Neural progenitor cell (in vitro differentiated cells): ENCODE data around the gene SLC18B1. TPM values are rescaled to one million over a fixed set of nuclear protein-coding genes. Genes with fewer than 3 reads are reported as not detected.

Source experiments
- DNase-seq: peaks from one replicate; pipeline ENCODE4 v3.0.0-alpha.2; 2016; ENCODE audit warnings: low spot score
- H2AFZ ChIP-seq: fragments of 200-600 bp; sonication (generic); replicated peaks from 2 replicates; pipeline ENCODE4 v1.6.1; 2016; ENCODE audit warnings: antibody characterized with exemption
- H3F3A ChIP-seq: fragments of 200-600 bp; sonication (generic); 2 replicates; pipeline ENCODE4 v1.6.1; 2016; ENCODE audit warnings: antibody characterized with exemption, low read depth
- H3K27ac ChIP-seq: fragments of 200-600 bp; sonication (generic); 2 replicates; pipeline ENCODE4 v1.5.1; 2016; ENCODE audit warnings: mild to moderate bottlenecking
- H3K27me3 ChIP-seq: fragments of 200-600 bp; sonication (generic); 2 replicates; pipeline ENCODE4 v1.6.1; 2016; ENCODE audit warnings: mild to moderate bottlenecking, moderate library complexity
- H3K36me3 ChIP-seq: fragments of 200-600 bp; sonication (generic); 2 replicates; pipeline ENCODE4 v1.5.1; 2016
- H3K4me1 ChIP-seq: fragments of 200-600 bp; sonication (generic); 2 replicates; pipeline ENCODE4 v1.6.1; 2016; ENCODE audit warnings: mixed run types
- H3K4me2 ChIP-seq: fragments of 200-600 bp; sonication (generic); 2 replicates; pipeline ENCODE4 v1.6.1; 2016
- H3K4me3 ChIP-seq: fragments of 200-600 bp; sonication (generic); 2 replicates; pipeline ENCODE4 v1.5.1; 2016
- H3K79me2 ChIP-seq: fragments of 200-600 bp; sonication (generic); 2 replicates; pipeline ENCODE4 v1.6.1; 2016; ENCODE audit warnings: low read depth
- H3K9ac ChIP-seq: fragments of 200-600 bp; sonication (generic); 2 replicates; pipeline ENCODE4 v1.6.1; 2016
- H3K9me3 ChIP-seq: fragments of 200-600 bp; sonication (generic); 2 replicates; pipeline ENCODE4 v1.5.1; 2016; ENCODE audit warnings: low read depth
- H4K20me1 ChIP-seq: fragments of 200-600 bp; sonication (generic); 2 replicates; pipeline ENCODE4 v1.6.1; 2016; ENCODE audit warnings: low read depth
- H3K27ac Mint-ChIP-seq: 3 replicates; pipeline ENCODE4 v1.8.0; 2021; ENCODE audit warnings: mixed read lengths
- H3K27me3 Mint-ChIP-seq: 2 replicates; pipeline ENCODE4 v1.8.0; 2022; ENCODE audit warnings: low read depth, mild to moderate bottlenecking, inconsistent platforms, moderate library complexity, mixed read lengths; ENCODE audit not compliant: insufficient read depth
- H3K36me3 Mint-ChIP-seq: 3 replicates; pipeline ENCODE4 v1.8.0; 2021; ENCODE audit warnings: mixed read lengths
- H3K4me1 Mint-ChIP-seq: 3 replicates; pipeline ENCODE4 v1.8.0; 2021; ENCODE audit warnings: mixed read lengths
- H3K4me3 Mint-ChIP-seq: 3 replicates; pipeline ENCODE4 v1.8.0; 2021; ENCODE audit warnings: mild to moderate bottlenecking, moderate library complexity, mixed read lengths
- H3K9me3 Mint-ChIP-seq: 3 replicates; pipeline ENCODE4 v1.8.0; 2020; ENCODE audit warnings: mixed read lengths
- CTCF ChIP-seq: fragments of 200-600 bp; sonication (generic); IDR thresholded peaks from 2 replicates; pipeline ENCODE4 v1.5.1; 2017; ENCODE audit warnings: antibody characterized with exemption, mild to moderate bottlenecking
- EZH2 ChIP-seq: fragments of 200-600 bp; sonication (generic); IDR thresholded peaks from 2 replicates; pipeline ENCODE4 v1.6.1; 2017; ENCODE audit warnings: antibody characterized with exemption, mild to moderate bottlenecking, moderate library complexity
- EZH2phosphoT487 ChIP-seq: fragments of 200-600 bp; sonication (generic); IDR thresholded peaks from 2 replicates; pipeline ENCODE4 v1.6.1; 2017; ENCODE audit warnings: antibody characterized with exemption
- total RNA-seq: library from RNA; depleted of rRNA; stranded (reverse); fragments of >200 nt; gene quantifications from 2 replicates; pipeline ENCODE4 v1.2.3, GENCODE V29; 2015; ENCODE audit warnings: low replicate concordance

SLC18B1 gene
- total RNA-seq, 1 donor from 2014 or later = 4.2 TPM

GRCh38 chr6:132768051-132768517, 30.4 kb downstream of the SLC18B1 start:
- Histone ChIP-seq H3F3A (no peaks in the 10 kb centered on the region), H4K20me1 (no peaks in the 10 kb centered on the region), H3K9me3 (no peaks in the 10 kb centered on the region), H2AFZ (peak overlapping the region; percentile 96), H3K27me3 (no peaks in the 10 kb centered on the region), H3K4me1 (no peaks in the 10 kb centered on the region), H3K9ac (no peak overlapping the region), H3K27ac (no peak overlapping the region), H3K4me3 (peak overlapping the region; percentile 53), H3K36me3 (no peaks in the 10 kb centered on the region), H3K79me2 (no peaks in the 10 kb centered on the region), H3K4me2 (peak overlapping the region; percentile 80)
- Mint-ChIP-seq H3K27ac (no peak overlapping the region), H3K4me1 (no peaks in the 10 kb centered on the region), H3K4me3 (no peak overlapping the region), H3K36me3 (peaks cover 7% of the 10 kb centered on the region), H3K9me3 (no peaks in the 10 kb centered on the region), H3K27me3 (no peaks in the 10 kb centered on the region)
- no peak for TF ChIP-seq EZH2
- TF ChIP-seq EZH2phosphoT487 = no peak
- TF ChIP-seq CTCF = peak; percentile 76
- DNase-seq = peak; percentile 72

- Histone ChIP-seq H3K9ac (no peak overlapping the region), H3K4me3 (no peak overlapping the region), H3F3A (no peaks in the 10 kb centered on the region), H3K27me3 (no peaks in the 10 kb centered on the region), H3K27ac (no peak overlapping the region), H2AFZ (no peak overlapping the region), H3K79me2 (no peaks in the 10 kb centered on the region), H3K9me3 (no peaks in the 10 kb centered on the region), H3K36me3 (no peaks in the 10 kb centered on the region), H3K4me1 (no peaks in the 10 kb centered on the region), H3K4me2 (no peak overlapping the region), H4K20me1 (no peaks in the 10 kb centered on the region)
- Mint-ChIP-seq H3K4me3 (no peak overlapping the region), H3K27ac (no peak overlapping the region), H3K36me3 (no peaks in the 10 kb centered on the region), H3K27me3 (no peaks in the 10 kb centered on the region), H3K9me3 (no peaks in the 10 kb centered on the region), H3K4me1 (no peaks in the 10 kb centered on the region)
- TF ChIP-seq EZH2 = no peak
- no peak for TF ChIP-seq EZH2phosphoT487
- TF ChIP-seq CTCF = no peak
- DNase-seq = no peak
Measured at GRCh38 chr6:132765560-132765959, 32.9 kb downstream of the SLC18B1 start.

- H3K9ac ChIP-seq = no peak overlapping the region
- H3K36me3 ChIP-seq = no peaks in the 10 kb centered on the region
- no peak overlapping the region for H3K4me2 ChIP-seq
- no peaks in the 10 kb centered on the region for H3K36me3 Mint-ChIP-seq
- TF ChIP-seq EZH2phosphoT487 = no peak
- no peak for TF ChIP-seq CTCF
- TF ChIP-seq EZH2 = no peak
- H3K27me3 ChIP-seq = no peaks in the 10 kb centered on the region
- no peaks in the 10 kb centered on the region for H4K20me1 ChIP-seq
- H3K27ac ChIP-seq = no peak overlapping the region
- no peaks in the 10 kb centered on the region for H3K27me3 Mint-ChIP-seq
- no peak overlapping the region for H2AFZ ChIP-seq
- H3F3A ChIP-seq = no peaks in the 10 kb centered on the region
- no peaks in the 10 kb centered on the region for H3K79me2 ChIP-seq
- DNase-seq = peak; percentile 15
- no peaks in the 10 kb centered on the region for H3K9me3 Mint-ChIP-seq
- H3K4me1 ChIP-seq = no peaks in the 10 kb centered on the region
- H3K4me3 ChIP-seq = no peak overlapping the region
- H3K9me3 ChIP-seq = no peaks in the 10 kb centered on the region
- H3K4me1 Mint-ChIP-seq = no peaks in the 10 kb centered on the region
- no peak overlapping the region for H3K27ac Mint-ChIP-seq
- H3K4me3 Mint-ChIP-seq = no peak overlapping the region
Measured at GRCh38 chr6:132764370-132764769, 34.1 kb downstream of the SLC18B1 start.

- Histone ChIP-seq H3K4me3 (no peak overlapping the region), H3K27ac (no peak overlapping the region), H3K79me2 (no peaks in the 10 kb centered on the region), H3F3A (no peaks in the 10 kb centered on the region), H3K4me1 (no peaks in the 10 kb centered on the region), H3K36me3 (no peaks in the 10 kb centered on the region), H3K9ac (no peak overlapping the region), H2AFZ (peak overlapping the region; percentile 55), H3K27me3 (no peaks in the 10 kb centered on the region), H3K4me2 (no peak overlapping the region), H3K9me3 (no peaks in the 10 kb centered on the region), H4K20me1 (no peaks in the 10 kb centered on the region)
- TF ChIP-seq EZH2 = no peak
- no peak for TF ChIP-seq EZH2phosphoT487
- TF ChIP-seq CTCF = no peak
- Mint-ChIP-seq H3K9me3 (no peaks in the 10 kb centered on the region), H3K4me1 (no peaks in the 10 kb centered on the region), H3K4me3 (no peak overlapping the region), H3K36me3 (no peaks in the 10 kb centered on the region), H3K27me3 (no peaks in the 10 kb centered on the region), H3K27ac (no peak overlapping the region)
- no peak for DNase-seq
Measured at GRCh38 chr6:132763269-132763668, 35.2 kb downstream of the SLC18B1 start.
